IMR-90 (cell line): ENCODE data around the gene KCNN3. TPM values are rescaled to one million over a fixed set of nuclear protein-coding genes. Genes with fewer than 3 reads are reported as not detected.
A peak's percentile ranks its signal among the peaks of the same experiment; 100 is the strongest.

ENCODE experiments used
- ATAC-seq: fragments of 200-7000 bp; cut with Tn5 transposase; 2 replicates; pipeline ENCODE4 v1.9.1; 2020; ENCODE audit warnings: low read depth, mild to moderate bottlenecking, moderate library complexity
- BruUV-seq: library from RNA; stranded (reverse); fragments of 400-500 nt; replicated peaks from 2 replicates; lab custom pipeline; 2021; lab: Mats Ljungman, UMichigan
- CTCF ChIA-PET: fragments of 300-600 bp; formaldehyde crosslinking; extraction: SDS; loops from one replicate; lab custom pipeline; 2021; ENCODE audit warnings: antibody characterized with exemption; lab: Yijun Ruan, JAX
- POLR2A ChIA-PET: fragments of 300-600 bp; sonication (Branson Sonifier 250); formaldehyde crosslinking; loops from one replicate; lab custom pipeline; 2022; ENCODE audit warnings: antibody characterized with exemption; ENCODE audit not compliant: unreplicated experiment; lab: Charles Lee
- DNase-seq: peaks from one replicate; pipeline ENCODE4 v3.0.0; 2013
- H2AFZ ChIP-seq: replicated peaks from 2 replicates; pipeline ENCODE3; 2013; ENCODE audit warnings: low read length, mild to moderate bottlenecking; ENCODE audit not compliant: poor library complexity
- H2AK5ac ChIP-seq: 2 replicates; pipeline ENCODE4 v1.6.1; 2013; ENCODE audit warnings: low read depth, low read length, inconsistent platforms
- H2AK9ac ChIP-seq: replicated peaks from 2 replicates; pipeline ENCODE3; 2013; ENCODE audit warnings: mild to moderate bottlenecking, low read depth, low read length, moderate library complexity; ENCODE audit not compliant: poor library complexity
- H2BK120ac ChIP-seq: 2 replicates; pipeline ENCODE4 v1.6.1; 2013; ENCODE audit warnings: low read depth, low read length, inconsistent platforms
- H2BK15ac ChIP-seq: 3 replicates; pipeline ENCODE4 v1.6.1; 2013; ENCODE audit warnings: low read depth, low read length, inconsistent platforms
- H2BK20ac ChIP-seq: 2 replicates; pipeline ENCODE4 v1.6.1; 2013; ENCODE audit warnings: low read depth, mild to moderate bottlenecking, inconsistent platforms, low read length, moderate library complexity
- H2BK5ac ChIP-seq: 2 replicates; pipeline ENCODE4 v1.6.1; 2013; ENCODE audit warnings: mild to moderate bottlenecking, low read depth, low read length, inconsistent platforms; ENCODE audit not compliant: poor library complexity, severe bottlenecking
- H3K14ac ChIP-seq: replicated peaks from 2 replicates; pipeline ENCODE4 v1.6.1; 2013; ENCODE audit warnings: low read depth, low read length, inconsistent platforms
- H3K18ac ChIP-seq: 2 replicates; pipeline ENCODE4 v1.6.1; 2013; ENCODE audit warnings: low read depth, low read length, control low read depth
- H3K23ac ChIP-seq: 2 replicates; pipeline ENCODE4 v1.6.1; 2013; ENCODE audit warnings: low read depth, low read length, inconsistent platforms
- H3K27ac ChIP-seq: 2 replicates; pipeline ENCODE4 v1.5.1; 2013; ENCODE audit warnings: mild to moderate bottlenecking, control low read depth, low read length; ENCODE audit not compliant: insufficient read depth
- H3K27me3 ChIP-seq: 2 replicates; pipeline ENCODE4 v1.6.1; 2013; ENCODE audit warnings: low read length; ENCODE audit not compliant: control insufficient read depth, insufficient read depth
- H3K36me3 ChIP-seq: 2 replicates; pipeline ENCODE4 v1.6.1; 2013; ENCODE audit warnings: low read length, mixed read lengths; ENCODE audit not compliant: control insufficient read depth, insufficient read depth
- H3K4ac ChIP-seq: 2 replicates; pipeline ENCODE4 v1.6.1; 2013; ENCODE audit warnings: low read depth, low read length, inconsistent platforms
- H3K4me1 ChIP-seq: 2 replicates; pipeline ENCODE4 v1.6.1; 2013; ENCODE audit warnings: low read length, mixed read lengths; ENCODE audit not compliant: control insufficient read depth, insufficient read depth
- H3K4me2 ChIP-seq: 2 replicates; pipeline ENCODE4 v1.6.1; 2013; ENCODE audit warnings: low read depth, mild to moderate bottlenecking, control low read depth, low read length, moderate library complexity
- H3K4me3 ChIP-seq: 2 replicates; pipeline ENCODE4 v1.5.1; 2013; ENCODE audit warnings: low read depth, mild to moderate bottlenecking, control low read depth, low read length, moderate library complexity; ENCODE audit not compliant: insufficient read depth
- H3K56ac ChIP-seq: 2 replicates; pipeline ENCODE4 v1.6.1; 2013; ENCODE audit warnings: low read length, inconsistent platforms; ENCODE audit not compliant: insufficient read depth; ENCODE audit errors: extremely low read depth
- H3K79me1 ChIP-seq, 2 experiments: 2 replicates each; pipeline ENCODE4 v1.6.1; 2013; ENCODE audit warnings: low read length in 2 of 2, inconsistent platforms in 1 of 2, low read depth in 1 of 2
- H3K9ac ChIP-seq: 2 replicates; pipeline ENCODE4 v1.6.1; 2013; ENCODE audit warnings: low read depth, low read length, control low read depth
- H3K9me1 ChIP-seq: 2 replicates; pipeline ENCODE4 v1.6.1; 2013; ENCODE audit warnings: low read length, inconsistent platforms; ENCODE audit not compliant: insufficient read depth
- H3K9me3 ChIP-seq: 2 replicates; pipeline ENCODE4 v1.6.1; 2013; ENCODE audit warnings: low read length; ENCODE audit not compliant: control insufficient read depth, insufficient read depth
- H4K20me1 ChIP-seq: 2 replicates; pipeline ENCODE4 v1.6.1; 2013; ENCODE audit warnings: low read length, inconsistent platforms; ENCODE audit not compliant: insufficient read depth
- H4K5ac ChIP-seq: 2 replicates; pipeline ENCODE4 v1.6.1; 2013; ENCODE audit warnings: mild to moderate bottlenecking, low read depth, low read length, control low read depth
- H4K8ac ChIP-seq, 2 experiments: 2 replicates each; pipeline ENCODE4 v1.6.1; 2013; ENCODE audit warnings: low read depth in 2 of 2, low read length in 2 of 2, control low read depth in 1 of 2, inconsistent platforms in 1 of 2
- H4K91ac ChIP-seq: 2 replicates; pipeline ENCODE4 v1.6.1; 2013; ENCODE audit warnings: low read depth, low read length, inconsistent platforms; ENCODE audit not compliant: insufficient read depth
- CHD1 ChIP-seq: IDR thresholded peaks from 2 replicates; pipeline ENCODE4 v1.6.1; 2012; ENCODE audit warnings: low read depth, low read length, improper control_type of control experiment
- WGBS, 2 experiments: methylation state at CpG; one replicate each; pipeline versions ENCODE4 v1.1.5 to v1.1.7; 2013; ENCODE audit warnings: missing lambda C conversion rate in 2 of 2; ENCODE audit not compliant: insufficient read length in 1 of 2; ENCODE audit errors: extremely low coverage in 2 of 2; 5-methylcytosine and 5-hydroxymethylcytosine counted together
- dilution Hi-C: fragments of 300-500 bp; cut with HindIII; formaldehyde crosslinking; loops from one replicate; pipeline ENCODE4 v1.14.3; 2018; ENCODE audit warnings: low sequenced_read_pairs; ENCODE audit not compliant: unreplicated experiment
- in situ Hi-C: fragments of 300-500 bp; cut with MboI; formaldehyde crosslinking; loops from 3 replicates; pipeline ENCODE4 v1.14.3; 2019; ENCODE audit warnings: low sequenced_read_pairs, inconsistent platforms, mixed read lengths
- intact Hi-C: fragments of 100-400 bp; cut with micrococcal nuclease; formaldehyde crosslinking; loops from 2 replicates; pipeline ENCODE4 v1.10.0; 2022
- polyA plus RNA-seq, 3 experiments: library from polyadenylated mRNA; depleted of rRNA; stranded (reverse); fragments of >200 nt; gene quantifications; 2 replicates each; pipeline ENCODE4 v1.2.3, GENCODE V29; 2012; ENCODE audit warnings: low replicate concordance in 1 of 3
- total RNA-seq: library from RNA; depleted of rRNA; stranded (reverse); fragments of >200 nt; gene quantifications from 2 replicates; pipeline ENCODE4 v1.2.3, GENCODE V29; 2012

Gene KCNN3
- total and polyA plus RNA-seq, 2 of the 4 experiments (the other 2 are of a cell fraction), result 0.02 TPM; not detected in 1

DNA sequence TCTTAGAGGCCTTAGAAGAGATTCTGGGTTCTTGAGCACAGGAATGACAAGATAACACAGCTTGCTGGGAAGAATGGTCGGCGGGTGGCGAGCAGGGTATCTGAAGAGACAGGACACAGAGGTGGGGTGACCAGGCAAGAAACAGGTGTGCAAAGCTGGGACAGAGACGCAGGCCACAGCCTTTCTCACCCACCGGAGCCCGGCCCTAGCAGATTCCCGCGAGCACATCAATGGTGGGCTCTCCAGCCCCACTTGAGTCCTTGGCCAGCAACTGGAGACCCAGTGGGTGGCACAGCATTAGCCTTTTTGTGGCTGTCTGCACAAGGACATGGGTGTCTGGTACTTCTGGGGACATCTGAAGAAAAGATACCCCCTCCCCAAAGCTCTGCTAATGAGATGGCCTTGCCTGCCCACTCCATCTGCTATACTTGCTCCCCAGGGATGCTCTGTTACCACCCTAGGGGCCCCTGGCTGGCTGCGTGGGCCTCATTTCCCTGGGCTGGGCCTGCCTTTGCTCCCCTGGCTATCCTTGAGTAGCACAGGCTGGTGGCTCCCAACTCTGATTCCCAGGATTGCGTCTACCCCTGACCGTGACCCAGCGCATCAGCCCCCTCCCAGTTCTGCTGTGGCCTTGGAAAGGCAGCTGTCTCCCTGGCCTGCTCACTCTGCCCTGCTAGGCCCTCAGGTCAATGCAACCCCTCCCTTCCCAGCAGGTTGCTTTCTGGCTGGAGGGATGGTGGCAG is 134.8 kb downstream of the KCNN3 start:
- Histone ChIP-seq H2AK9ac (no peak overlapping the region), H4K5ac (no peak overlapping the region), H3K4me1 (peaks cover 4% of the 10 kb centered on the region), H3K23ac (no peak overlapping the region; the same call in 1 of the 2 replicates), H4K91ac (no peak overlapping the region), H3K18ac (no peak overlapping the region), H3K27me3 (peaks cover 16% of the 10 kb centered on the region), H2AFZ (no peak overlapping the region), H3K36me3 (no peaks in the 10 kb centered on the region), H2BK120ac (no peak overlapping the region), H3K4me2 (no peak overlapping the region), H2BK20ac (no peak overlapping the region), H3K9ac (no peak overlapping the region), H3K14ac (no peak overlapping the region), H3K9me3 (no peaks in the 10 kb centered on the region), H4K20me1 (no peaks in the 10 kb centered on the region), H3K27ac (no peak overlapping the region), H3K4me3 (no peak overlapping the region), H2BK5ac (no peak overlapping the region), H3K4ac (no peak overlapping the region), H3K9me1 (peaks cover under 1% of the 10 kb centered on the region; the same call in 1 of the 2 replicates), H3K56ac (no peak overlapping the region), H2AK5ac (peak overlapping the region; percentile 14; the same call in 1 of the 2 replicates), H3K79me1 (no peaks in the 10 kb centered on the region), H4K8ac (no peak overlapping the region), H2BK15ac (no peak overlapping the region)
- dilution Hi-C loops, result no loop called here
- intact Hi-C loops, result no loop called here
- in situ Hi-C loops, result no loop called here
- DNase-seq (no peak), ATAC-seq (no peak)
- TF ChIP-seq CHD1, result no peak
- ChIA-PET POLR2A (no interaction called here), CTCF (no interaction called here)
- 65% methylated on average over 2 of the region's 12 CpGs; no CpG with 5 or more reads in 1 of the 2 experiments for WGBS, 2 experiments
- BruUV-seq, result no TSS peak
